GM21717 (cell line): Measurements from ENCODE around the gene SCN2B.

ENCODE experiments used
- ATAC-seq: cut with Tn5 transposase; IDR thresholded peaks from one replicate; pipeline ENCODE4 v1.9.1; 2021; ENCODE audit warnings: mild to moderate bottlenecking, moderate library complexity; ENCODE audit not compliant: unreplicated experiment

SCN2B gene

DNA sequence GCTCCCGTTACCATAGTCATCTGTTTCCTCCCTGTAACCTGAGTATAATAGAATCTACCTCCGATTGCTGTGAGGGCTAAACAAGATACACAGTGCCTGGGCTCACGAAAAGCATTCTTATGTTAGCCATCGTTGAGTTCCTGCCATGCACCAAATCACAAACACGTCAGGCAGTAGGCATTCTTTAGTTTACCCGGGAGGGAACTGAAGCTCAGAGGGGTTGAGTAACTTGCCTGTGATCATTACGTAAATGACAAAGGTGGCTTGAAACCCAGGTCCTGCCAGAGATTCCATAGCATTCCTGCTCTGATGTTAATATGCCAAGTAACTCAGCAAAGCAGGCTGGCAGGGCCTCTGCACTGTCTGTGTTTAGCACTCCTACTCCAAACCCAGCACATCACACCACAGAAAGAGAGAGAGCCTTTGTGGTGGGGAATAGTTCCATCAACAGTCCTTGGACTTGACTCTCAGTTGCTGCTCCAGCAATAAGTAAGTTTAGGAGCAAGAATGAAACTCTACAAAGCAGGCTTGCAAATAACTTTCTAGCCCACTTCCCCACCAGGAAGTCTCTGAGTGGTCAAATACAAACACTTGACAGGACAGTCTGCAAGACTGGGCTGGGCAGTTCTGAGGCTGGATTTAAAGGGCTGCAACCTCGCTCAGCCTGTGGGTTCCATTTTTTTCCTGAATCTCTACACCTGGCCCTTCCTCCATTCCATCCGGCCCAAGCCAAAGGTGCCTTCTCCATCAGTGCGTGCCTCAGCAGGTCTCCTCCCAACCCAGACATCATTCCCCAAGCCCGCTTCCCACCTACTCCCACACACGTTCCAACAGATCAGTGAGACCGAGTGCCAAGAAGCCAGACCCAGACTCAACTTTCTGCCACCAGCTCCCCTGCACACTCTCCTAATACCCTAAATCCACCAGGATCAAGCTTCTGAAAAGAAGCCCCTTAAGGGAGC, 1.1 kb downstream of the SCN2B start:
- ATAC-seq = no peak

DNA sequence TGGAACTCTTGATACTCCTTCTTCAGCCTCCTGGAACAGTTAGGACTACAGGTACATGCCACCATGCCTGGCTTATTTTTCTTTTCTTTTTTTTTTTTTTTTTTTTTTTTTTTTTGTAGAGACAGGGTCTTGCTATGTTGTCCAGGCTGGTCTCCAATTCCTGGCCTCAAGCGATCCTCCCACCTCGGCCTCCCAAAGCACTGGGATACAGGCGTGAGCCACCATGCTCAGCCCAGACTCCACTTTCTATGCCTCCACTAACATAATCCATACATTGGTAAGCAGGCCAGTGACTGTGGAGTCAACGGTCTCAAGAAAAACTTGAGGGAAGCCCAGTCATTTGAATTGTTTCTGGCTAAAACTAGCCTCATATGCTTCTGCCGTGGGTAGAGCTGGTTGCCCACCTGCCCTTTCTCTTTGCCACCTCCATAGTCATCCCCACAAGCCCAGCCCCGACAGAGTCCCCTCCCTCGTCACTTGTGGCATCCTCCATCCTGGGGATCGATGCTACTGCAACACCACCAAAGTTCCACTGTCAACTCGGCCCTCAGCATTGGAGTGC, 2.4 kb downstream of the SCN2B start:
- no peak for ATAC-seq

DNA sequence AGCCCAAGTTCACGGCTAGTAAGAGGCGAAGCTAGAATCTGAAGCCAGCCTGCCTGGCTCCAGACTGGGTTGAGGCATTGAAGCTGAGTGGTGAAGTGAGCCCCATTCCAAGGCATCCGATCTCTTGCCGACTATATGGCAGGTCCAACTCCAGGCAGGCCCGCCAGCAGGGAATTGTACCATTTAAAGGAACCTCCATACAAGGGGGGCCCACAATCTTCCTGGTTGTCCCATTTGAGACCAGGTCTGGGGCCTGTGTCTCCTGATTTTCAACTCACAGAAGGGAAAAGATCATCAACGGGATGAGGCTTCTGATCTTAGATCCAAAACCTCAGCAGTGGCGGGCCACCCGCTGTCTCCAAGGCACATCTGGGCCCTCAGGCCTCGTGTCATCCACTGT, 4.1 kb downstream of the SCN2B start:
- ATAC-seq = no peak

DNA sequence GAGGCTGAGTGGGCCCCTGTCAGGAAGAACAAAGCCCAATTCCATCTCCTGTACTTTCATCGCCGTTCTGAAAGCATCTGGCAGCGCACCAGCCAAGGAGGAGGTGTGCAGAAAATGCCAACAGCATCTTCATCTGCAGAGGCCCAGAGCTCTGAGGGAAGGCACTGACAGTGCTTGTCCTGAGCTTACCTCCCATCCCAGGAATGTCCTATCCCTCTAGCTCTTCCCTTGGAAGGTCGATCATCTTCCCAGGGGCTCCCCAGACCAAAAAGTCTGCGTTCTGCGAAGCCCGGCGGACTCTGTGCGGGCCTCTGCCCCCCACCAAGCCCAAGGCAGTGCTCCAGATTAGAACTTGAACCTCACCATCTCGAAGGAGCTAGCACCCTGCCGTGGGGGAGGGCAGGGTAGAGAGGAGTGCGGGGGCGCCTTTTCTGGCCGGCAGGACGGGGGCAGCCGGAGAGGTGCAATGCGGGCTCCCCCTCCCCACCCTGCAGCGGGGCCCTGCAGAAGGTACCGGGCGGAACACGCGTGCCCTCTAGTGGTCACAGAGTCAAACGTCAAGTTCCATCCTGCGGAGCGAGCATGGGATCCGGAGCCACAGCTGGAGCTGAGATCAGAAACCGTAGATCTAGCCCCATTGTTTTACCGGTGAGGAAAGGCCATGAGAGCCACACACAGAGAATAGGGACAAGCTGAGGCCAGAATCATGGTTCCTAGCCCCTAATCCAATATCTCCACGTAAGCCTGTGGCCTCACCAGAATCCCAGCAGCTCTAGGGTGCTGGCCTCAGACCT, 5.0 kb downstream of the SCN2B start:
- ATAC-seq = no peak

DNA sequence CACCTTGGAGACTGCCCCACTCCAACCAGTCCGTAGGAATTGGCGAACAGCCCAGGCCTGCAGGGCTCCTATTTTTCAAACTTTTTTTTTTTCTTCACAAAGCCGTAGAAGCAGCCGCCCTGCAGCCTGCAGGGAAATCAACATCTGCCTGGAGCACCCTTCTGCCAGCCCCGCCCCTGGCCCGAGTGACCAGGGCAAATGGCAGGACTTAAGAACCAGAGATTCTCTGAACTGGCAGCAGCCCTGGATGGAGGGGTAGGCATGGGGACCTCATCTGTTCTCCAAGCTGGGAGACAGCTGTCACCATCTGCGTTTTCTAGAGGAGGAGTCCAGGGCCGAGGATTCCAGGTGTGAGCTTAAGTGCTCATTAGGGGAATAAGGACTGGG, 5.6 kb downstream of the SCN2B start:
- no peak for ATAC-seq

DNA sequence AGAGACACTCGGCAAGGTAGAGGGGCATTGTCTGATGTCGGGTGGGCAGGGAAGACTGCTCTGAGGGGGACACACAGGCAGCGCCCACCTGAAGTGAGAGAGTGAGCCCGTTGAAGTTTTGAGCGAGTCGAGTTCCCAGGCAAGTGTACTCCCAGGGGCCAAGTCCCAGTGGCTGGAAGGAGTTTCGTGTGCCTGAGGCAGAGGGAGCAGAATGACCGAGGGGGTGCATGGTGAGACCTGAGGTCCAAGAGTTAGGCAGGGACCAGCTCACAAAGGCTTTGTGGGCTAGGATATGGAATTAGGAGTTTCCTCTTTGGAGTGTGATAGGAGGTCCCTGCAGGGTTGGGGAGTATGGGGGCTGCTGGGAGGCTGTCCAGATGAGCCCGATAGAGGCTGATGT, 6.2 kb downstream of the SCN2B start:
- ATAC-seq = no peak

DNA sequence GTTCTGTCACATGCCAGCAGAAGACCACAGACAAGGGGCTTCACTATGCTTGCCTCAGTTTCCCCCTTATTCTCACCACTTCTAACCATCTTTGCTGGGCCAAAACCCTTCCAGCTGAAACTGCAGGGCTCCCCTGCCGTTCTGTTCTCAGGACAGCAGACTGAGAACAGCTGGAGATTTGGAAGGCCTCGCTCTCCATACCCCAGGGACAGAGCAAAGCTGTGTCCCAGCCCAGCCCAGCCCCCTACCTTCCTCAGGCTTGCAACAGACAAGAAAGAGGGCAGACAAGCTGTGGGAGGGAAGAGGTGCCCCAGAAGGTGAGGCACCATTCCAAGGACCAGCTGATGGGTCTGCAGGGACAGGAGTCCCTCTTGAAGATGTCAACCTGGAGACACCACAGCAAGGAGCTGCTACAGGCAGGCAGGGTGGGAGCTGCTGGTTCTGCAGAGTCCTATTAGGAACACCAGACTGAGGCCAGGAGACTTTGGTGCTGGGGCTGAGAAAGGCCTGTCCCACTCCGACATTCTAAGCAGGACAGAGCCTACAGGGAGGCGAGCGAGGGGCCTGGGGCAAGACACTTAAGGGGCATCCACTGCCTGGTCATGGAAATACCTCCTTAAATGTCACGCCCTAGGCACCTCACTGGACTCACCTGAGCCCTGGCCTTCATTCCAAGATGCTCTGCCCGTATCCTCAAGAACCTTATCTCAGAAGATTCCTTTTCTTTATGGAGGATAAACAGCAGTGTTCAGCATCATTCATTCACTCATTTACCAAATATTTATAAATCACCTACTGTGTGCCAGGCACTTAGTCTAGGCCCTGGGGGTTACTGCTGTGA, 6.9 kb downstream of the SCN2B start:
- ATAC-seq = no peak

DNA sequence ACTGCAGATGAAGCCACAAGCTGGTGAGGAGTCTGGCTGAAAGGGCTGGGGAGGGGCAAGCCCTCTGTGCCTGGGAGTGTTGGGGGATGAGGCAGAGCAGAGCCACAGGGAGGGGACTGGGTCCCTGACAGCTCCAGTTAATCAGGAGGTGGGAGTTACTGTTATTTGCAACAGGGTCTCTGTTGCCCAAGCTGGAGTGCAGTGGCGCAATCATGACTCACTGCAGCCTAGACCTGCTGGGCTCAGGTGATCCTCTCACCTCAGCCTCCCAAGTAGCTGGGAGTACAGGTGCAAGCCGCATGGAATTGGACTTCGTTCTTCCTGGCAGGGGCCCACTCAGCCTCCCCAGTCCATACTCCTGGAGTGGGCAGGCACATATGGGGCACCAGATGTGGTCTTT, 7.7 kb downstream of the SCN2B start:
- ATAC-seq = no peak

DNA sequence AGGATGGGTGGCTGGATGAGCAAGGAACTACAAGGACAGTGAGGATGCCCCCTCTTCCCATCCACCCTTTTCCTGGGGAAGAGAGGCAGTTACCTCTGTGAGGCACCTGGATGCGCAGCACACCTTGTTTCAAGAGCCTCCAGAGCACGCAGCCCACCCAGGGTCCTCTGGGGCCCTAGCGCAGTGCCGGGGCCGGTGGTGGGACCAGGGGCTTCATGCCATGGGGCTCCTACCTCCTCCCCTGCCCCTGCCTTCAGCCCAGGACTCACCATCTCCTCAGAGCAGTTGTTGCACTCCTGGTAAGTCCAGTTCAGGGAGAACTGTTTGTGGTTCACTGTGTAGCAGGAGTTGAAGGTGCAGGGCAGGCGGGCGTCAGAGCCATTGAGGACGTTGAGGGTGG, 8.1 kb downstream of the SCN2B start:
- no peak for ATAC-seq

DNA sequence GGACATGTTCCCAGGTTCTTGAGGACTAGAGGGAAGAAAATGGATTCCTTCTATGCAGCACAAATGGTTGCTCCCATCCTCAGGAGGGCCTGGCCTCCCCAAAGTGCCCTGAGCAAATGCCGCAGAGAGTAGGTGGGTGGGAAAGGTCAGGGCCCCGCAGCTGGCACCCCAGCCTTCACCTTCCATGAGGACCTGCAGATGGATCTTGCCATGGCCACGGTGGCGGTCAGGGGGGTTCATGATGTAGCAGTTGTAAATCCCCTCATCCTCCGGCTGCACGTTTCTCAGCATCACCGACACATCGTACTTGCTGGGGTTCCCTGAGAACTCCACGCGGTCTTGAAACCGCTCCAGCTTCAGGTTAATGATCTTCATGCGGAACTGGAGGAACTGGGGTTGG, 8.5 kb downstream of the SCN2B start:
- no peak for ATAC-seq

DNA sequence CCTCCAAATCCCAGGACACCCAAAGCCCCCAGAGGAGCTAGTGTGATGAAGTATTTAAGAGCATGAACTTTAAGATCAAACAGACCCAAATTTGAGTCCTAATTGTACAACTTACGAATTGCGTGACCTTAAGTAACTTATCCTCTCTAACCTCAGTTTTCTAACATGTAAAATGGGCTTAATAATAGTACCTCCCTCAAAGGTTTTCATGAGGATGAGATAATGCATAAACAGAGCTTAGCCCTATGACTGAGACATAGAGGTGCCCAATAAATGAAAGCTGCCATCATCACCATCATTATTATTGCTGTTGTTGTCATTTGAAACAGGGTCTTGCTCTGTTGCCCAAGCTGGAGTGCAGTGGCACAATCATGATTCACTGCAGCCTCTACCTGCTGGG, 9.2 kb downstream of the SCN2B start:
- no peak for ATAC-seq

DNA sequence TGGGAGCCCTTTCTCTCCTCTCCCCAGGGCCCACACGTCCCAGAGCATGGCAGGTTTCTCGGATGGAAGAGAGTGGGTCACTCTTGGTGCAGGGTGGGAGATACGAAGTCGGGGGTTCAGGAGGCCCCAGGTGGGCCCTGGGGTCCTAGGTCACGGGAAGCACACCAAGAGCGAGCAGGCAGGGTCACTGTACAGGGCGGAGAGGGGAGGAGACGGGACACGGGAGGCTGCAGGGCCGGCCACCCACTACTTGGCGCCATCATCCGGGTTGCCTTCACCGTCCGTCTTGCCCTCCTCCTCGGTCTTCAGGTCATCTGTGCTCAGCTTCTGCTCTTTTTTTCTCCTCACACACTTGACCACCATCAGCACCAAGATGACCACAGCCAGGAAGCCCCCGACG, 9.8 kb downstream of the SCN2B start:
- no peak for ATAC-seq

DNA sequence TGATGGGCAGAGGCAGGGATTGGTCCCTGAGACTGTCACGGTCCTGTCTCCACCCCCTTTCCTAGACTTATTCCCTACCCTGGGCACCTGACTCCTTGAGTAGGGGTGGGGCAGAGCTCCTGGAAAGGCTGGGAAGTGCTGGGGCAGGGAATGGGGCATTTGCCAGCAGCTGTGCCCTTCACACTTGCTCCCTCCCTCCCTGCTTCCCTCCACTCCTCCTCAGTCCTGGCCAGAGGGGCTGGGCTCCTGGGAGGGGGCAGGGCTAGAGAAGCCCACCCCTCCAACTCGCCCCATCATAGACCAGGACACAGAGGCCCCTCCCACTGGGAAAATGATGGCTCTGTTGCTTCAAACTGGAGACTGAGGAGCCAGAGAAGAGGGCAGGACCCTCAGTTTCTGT, 11.6 kb downstream of the SCN2B start:
- no peak for ATAC-seq

DNA sequence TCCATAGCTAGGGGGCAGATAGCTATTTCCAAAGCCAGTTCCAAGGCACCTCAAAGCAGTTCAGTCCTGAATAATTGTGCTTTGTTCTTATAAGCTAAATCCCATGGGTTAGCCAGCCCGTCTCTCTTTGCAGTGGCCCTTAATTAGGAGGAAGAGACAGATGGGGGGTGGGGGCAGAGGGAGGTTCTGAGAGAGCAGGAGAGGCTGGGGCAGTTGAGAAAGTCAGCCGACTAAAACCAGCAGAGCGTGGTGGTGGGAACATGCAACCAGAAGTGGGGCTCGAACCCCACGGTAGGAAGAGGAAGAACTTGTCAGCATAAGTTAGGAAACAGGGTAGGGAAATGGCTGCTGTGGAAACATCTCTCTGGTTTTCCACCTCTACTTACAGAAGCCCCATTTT, 12.9 kb downstream of the SCN2B start:
- no peak for ATAC-seq

DNA sequence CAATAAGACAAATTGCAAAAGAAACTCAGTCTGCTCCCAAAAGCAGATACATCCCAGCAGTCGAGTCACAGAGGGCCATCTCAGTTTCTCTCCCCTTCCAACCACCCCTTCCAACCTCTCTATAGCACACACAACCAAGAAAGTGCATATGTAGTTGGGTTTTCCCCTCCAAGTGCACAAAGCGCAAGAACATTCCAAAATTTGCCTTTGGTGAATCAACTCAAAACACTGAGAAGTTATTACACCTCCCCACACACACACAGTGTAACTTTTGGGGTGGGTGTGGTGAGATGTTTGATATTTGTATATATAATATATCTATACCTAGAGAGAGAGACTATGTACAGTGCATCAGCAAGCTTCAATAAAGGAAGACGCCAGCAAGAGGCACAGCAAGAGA, 13.6 kb downstream of the SCN2B start:
- no peak for ATAC-seq

DNA sequence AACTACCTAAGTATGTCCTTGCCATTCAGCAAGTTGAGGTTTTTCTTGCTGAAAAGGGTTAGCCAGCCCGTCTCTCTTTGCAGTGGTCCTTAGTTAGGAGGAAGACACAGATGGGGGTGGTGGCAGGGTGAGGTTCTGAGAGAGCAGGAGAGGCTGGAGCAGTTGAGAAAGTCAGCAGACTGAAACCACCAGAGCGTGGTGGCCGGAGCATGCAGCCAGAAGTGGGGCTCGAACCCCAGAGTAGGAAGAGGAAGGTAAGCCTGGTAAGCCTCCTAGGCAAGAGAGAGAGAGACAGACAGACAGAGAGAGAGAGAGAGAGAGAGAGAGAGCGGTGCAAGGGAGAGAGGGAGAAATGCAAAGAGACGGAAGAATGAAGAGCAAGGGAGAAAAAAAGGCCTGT, 14.7 kb downstream of the SCN2B start:
- ATAC-seq = no peak

DNA sequence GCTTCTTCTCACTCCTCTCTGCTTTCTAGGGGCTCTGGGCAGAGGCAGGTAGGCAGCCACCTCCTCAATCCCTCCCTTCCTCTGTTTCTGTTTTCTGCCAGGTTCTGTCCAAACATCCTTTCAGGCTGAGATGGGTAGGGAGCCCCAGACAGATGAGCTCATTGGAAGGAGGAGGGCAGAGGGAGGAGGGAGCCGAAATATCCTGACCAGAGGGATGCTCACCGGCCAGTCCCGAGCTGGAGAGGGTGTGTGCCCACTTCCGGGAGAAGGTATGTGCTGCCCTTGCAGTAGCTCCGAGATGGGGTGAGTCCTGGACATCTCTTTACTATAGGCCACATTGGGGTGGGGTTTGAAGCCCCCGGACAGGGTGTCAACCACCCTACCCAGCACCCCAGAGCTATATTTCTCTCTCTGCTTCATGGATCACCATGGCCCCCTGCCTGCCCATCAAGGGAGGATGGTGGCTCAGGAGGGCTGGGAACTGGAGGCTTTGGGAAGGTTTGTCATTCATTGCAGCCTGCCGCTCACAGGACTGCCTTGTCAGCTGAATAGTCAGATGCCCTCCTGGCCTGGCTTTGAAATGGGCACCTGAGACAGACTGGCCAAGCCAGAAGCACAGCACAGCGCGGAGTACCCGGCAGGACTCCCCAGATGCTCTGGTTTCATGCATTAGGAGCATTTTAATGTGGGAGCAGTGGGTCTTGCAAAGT, 19.1 kb downstream of the SCN2B start:
- no peak for ATAC-seq

DNA sequence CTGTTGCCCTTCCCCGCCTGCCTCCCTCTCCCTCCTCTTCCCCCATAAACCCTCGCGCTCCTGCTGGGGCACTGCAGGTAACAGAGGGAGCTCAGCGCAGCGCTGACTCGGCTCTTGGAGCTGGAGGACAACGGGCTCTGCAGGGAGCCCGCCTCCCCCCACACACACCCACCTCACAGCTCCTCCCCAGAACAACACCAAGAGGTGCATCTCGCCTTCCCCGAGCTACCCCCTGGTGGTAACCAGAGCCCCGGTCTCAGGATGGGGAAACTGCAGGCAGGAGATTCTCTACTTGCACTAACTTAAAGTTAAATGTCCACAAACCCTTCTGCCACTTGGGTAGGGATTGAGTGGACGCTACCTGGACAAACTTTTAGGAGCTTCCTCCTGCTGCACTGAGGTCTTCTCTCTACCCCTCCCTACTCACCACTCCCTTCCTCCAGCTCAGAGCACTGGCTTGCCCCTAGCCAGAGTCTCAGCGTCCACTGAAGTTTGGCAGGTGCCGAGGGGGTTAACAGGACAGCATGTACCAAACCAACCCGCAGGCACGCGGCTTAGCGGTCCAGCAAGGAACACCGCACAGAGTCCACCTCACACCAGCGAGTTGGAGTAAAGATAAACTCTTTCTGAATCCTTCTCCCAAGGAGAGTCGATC, 19.8 kb downstream of the SCN2B start:
- ATAC-seq = no peak

DNA sequence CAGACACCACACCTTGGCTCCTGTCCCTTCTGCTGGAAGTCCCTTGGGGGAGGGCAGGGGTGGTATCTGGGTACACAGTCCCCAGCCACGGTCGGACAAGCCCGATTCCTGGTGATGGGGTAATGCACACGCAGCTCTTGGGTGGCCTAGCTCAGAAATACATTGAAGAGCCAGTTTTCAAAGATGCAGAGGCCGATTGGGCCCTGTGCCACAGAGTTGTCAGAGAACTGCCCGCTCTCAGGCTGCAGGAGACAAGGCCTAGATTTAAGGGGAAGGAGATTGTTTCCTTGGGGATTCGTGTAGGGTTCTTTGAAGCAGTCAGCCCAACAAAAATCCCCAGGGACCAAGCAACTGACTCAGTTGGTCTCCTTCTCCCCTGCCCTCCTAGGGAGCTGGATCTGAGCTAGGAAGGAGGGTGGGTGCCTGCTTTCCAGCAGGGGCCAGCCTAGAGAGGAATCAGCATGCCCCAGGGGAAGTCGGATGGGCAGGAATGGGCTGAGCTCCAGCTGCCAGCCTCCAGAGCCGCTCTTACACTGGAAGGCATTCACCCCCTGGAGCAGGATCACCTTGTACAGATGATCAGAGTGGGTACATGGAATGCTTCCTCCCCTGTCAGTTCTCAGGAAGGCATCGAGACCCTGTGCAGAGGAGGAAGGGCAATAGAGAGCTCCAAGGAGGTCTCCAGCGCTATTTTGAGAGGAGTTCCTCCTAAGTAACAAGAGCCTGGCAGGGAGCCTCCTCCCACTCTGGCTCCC, 20.5 kb downstream of the SCN2B start:
- ATAC-seq = no peak
